Bronchus fibroblast of lung (primary cell): Measurements from ENCODE around the gene ANP32D. TPM values are rescaled to one million over a fixed set of nuclear protein-coding genes. Genes with fewer than 3 reads are reported as not detected.

Source experiments
- total RNA-seq: library from RNA; depleted of rRNA; stranded (reverse); fragments of >200 nt; gene quantifications from 2 replicates; pipeline ENCODE4 v1.2.3, GENCODE V29; 2015

The ANP32D gene
- total RNA-seq, result not detected in 2 replicates

GRCh38 chr12:48472259-48472658, at the start of gene ANP32D:
Gene ANP32D (plus strand): TSS chr12:48472559. CDS start chr12:48472665, 106 bp downstream.

GRCh38 chr12:48482198-48482597, 9.8 kb downstream of the ANP32D start, which contains the start of gene C12orf54:
Gene C12orf54 (plus strand): TSS chr12:48482498. CDS start chr12:48483297, 799 bp downstream.

Other genes with a start within 250 kb of the ANP32D start
- 2.0 and 3.3 TPM in 2 replicates for gene ZNF641, start 121.6 kb upstream of the ANP32D start, total RNA-seq
- gene C12orf54, start 9.9 kb downstream of the ANP32D start, total RNA-seq, result not detected in 2 replicates
- not detected in 2 replicates for gene OR8S1, start 53.1 kb downstream of the ANP32D start, total RNA-seq
- not detected in 2 replicates for gene LALBA, start 97.5 kb downstream of the ANP32D start, total RNA-seq
- 35.8 and 39.0 TPM in 2 replicates for gene KANSL2, start 209.7 kb downstream of the ANP32D start, total RNA-seq
- gene CCNT1, start 244.1 kb downstream of the ANP32D start, total RNA-seq, result 11.8 and 12.5 TPM in 2 replicates